ENCODE results near the gene TSPAN14.

TSPAN14 gene

GRCh38 chr10:80453056-80453841 is 861 bp upstream of the TSPAN14 start:
- TF ChIP-seq CTCF (IDR thresholded peaks at IDR 0.05; ENCODE audit: low read depth, low read length): no peak
- H3K4me3 ChIP-seq (ENCODE audit: low read depth, low read length): peak overlapping the region; percentile 36
- DNase-seq (ENCODE audit: low read depth, low spot score): no peak
- in situ Hi-C loops (cut with HindIII; ENCODE audit: low sequenced_read_pairs): no loop called here

GRCh38 chr10:80454513-80455460 is 677 bp downstream of the TSPAN14 start:
- peak overlapping the region; percentile 78 for H3K4me3 ChIP-seq (ENCODE audit: low read depth, low read length)
- in situ Hi-C loops (cut with HindIII; ENCODE audit: low sequenced_read_pairs): no loop called here
- no peak for DNase-seq (ENCODE audit: low read depth, low spot score)
- no peak for TF ChIP-seq CTCF (IDR thresholded peaks at IDR 0.05; ENCODE audit: low read depth, low read length)

- in situ Hi-C loops (cut with HindIII; ENCODE audit: low sequenced_read_pairs): no loop called here
- DNase-seq (ENCODE audit: low read depth, low spot score): no peak
- TF ChIP-seq CTCF (IDR thresholded peaks at IDR 0.05; ENCODE audit: low read depth, low read length): no peak
- H3K4me3 ChIP-seq (ENCODE audit: low read depth, low read length): peak overlapping the region; percentile 78
Observed at GRCh38 chr10:80455461-80456349, 1.6 kb downstream of the TSPAN14 start.

- H3K4me3 ChIP-seq (ENCODE audit: low read depth, low read length): no peak overlapping the region
- no peak for TF ChIP-seq CTCF (IDR thresholded peaks at IDR 0.05; ENCODE audit: low read depth, low read length)
- no peak for DNase-seq (ENCODE audit: low read depth, low spot score)
- in situ Hi-C loops (cut with HindIII; ENCODE audit: low sequenced_read_pairs): no loop called here
Observed at GRCh38 chr10:80457554-80458262, 3.6 kb downstream of the TSPAN14 start.

GRCh38 chr10:80458263-80458625 is 4.1 kb downstream of the TSPAN14 start:
- no peak for DNase-seq (ENCODE audit: low read depth, low spot score)
- in situ Hi-C loops (cut with HindIII; ENCODE audit: low sequenced_read_pairs): no loop called here
- no peak overlapping the region for H3K4me3 ChIP-seq (ENCODE audit: low read depth, low read length)
- TF ChIP-seq CTCF (IDR thresholded peaks at IDR 0.05; ENCODE audit: low read depth, low read length): no peak
